GM12878 (cell line): ENCODE measurements around the gene DNAJC6. TPM values are rescaled to one million over a fixed set of nuclear protein-coding genes. Genes with fewer than 3 reads are reported as not detected.

ENCODE experiments used
- ATAC-seq: fragments of 200-7000 bp; cut with Tn5 transposase; 3 replicates; pipeline ENCODE4 v1.9.1; 2020; ENCODE audit warnings: mild to moderate bottlenecking, moderate library complexity
- BruUV-seq: library from RNA; stranded (reverse); fragments of 400-500 nt; replicated peaks from 2 replicates; lab custom pipeline; 2021; lab: Mats Ljungman, UMichigan
- CTCF ChIA-PET: fragments of 300-600 bp; sonication (Branson Sonifier 250); formaldehyde crosslinking; extraction: SDS; loops from one replicate; lab custom pipeline; 2021; ENCODE audit warnings: inconsistent platforms; lab: Yijun Ruan, JAX
- POLR2A ChIA-PET: fragments of 350-600 bp; formaldehyde crosslinking; extraction: SDS; loops from one replicate; lab custom pipeline; 2021; ENCODE audit warnings: inconsistent platforms; lab: Charles Lee
- RAD21 ChIA-PET: fragments of 300-600 bp; sonication (Branson Sonifier 250); formaldehyde crosslinking; loops from one replicate; lab custom pipeline; 2023; ENCODE audit warnings: antibody characterized with exemption; ENCODE audit not compliant: unreplicated experiment; lab: Charles Lee
- SMC1A ChIA-PET: fragments of 300-600 bp; sonication (Branson Sonifier 250); formaldehyde crosslinking; loops from one replicate; lab custom pipeline; 2023; ENCODE audit not compliant: unreplicated experiment, uncharacterized antibody; lab: Charles Lee
- DNase-seq: peaks from one replicate; pipeline ENCODE4 v3.0.0-alpha.2; 2011; ENCODE audit warnings: low read depth, low spot score
- FAIRE-seq: peaks from 3 replicates; lab custom pipeline; 2011; peaks lifted over from hg19 to GRCh38; lab: Jason Lieb, UNC
- H2AFZ ChIP-seq: 2 replicates; pipeline ENCODE4 v1.6.0; 2011; ENCODE audit warnings: low read depth, low read length, control low read depth; ENCODE audit not compliant: control insufficient read depth
- H3K27ac ChIP-seq: 2 replicates; pipeline ENCODE4 v1.5.1; 2011; ENCODE audit warnings: control low read depth; ENCODE audit not compliant: control insufficient read depth, insufficient read depth
- H3K27me3 ChIP-seq, 2 experiments: replicated peaks in 1 of 2; 2 replicates each; pipeline versions ENCODE4 v1.6.0 to v1.6.1; 2011; ENCODE audit warnings: low read length in 1 of 2; ENCODE audit not compliant: control insufficient read depth in 2 of 2, insufficient read depth in 2 of 2
- H3K36me3 ChIP-seq, 2 experiments: 2 replicates each; pipeline ENCODE4 v1.5.1; 2011; ENCODE audit warnings: low read length in 1 of 2; ENCODE audit not compliant: control insufficient read depth in 2 of 2, insufficient read depth in 2 of 2
- H3K4me1 ChIP-seq: 2 replicates; pipeline ENCODE4 v1.6.1; 2011; ENCODE audit warnings: mild to moderate bottlenecking, low read length, moderate library complexity, mixed read lengths; ENCODE audit not compliant: control insufficient read depth, insufficient read depth
- H3K4me2 ChIP-seq: 2 replicates; pipeline ENCODE4 v1.6.0; 2011; ENCODE audit warnings: control low read depth; ENCODE audit not compliant: control insufficient read depth, insufficient read depth
- H3K4me3 ChIP-seq: fragments of 200-600 bp; sonication (generic); 2 replicates; pipeline ENCODE4 v1.5.1; 2016
- H3K79me2 ChIP-seq: 2 replicates; pipeline ENCODE4 v1.6.0; 2011; ENCODE audit warnings: low read length; ENCODE audit not compliant: control insufficient read depth, insufficient read depth
- H3K9ac ChIP-seq: 2 replicates; pipeline ENCODE4 v1.8.0; 2011; ENCODE audit warnings: low read length, control low read depth, mixed read lengths; ENCODE audit not compliant: control insufficient read depth, insufficient read depth
- H3K9me3 ChIP-seq: replicated peaks from 3 replicates; pipeline ENCODE4 v1.5.1; 2011; ENCODE audit warnings: mild to moderate bottlenecking, low read length; ENCODE audit not compliant: control insufficient read depth, insufficient read depth
- H4K20me1 ChIP-seq: 2 replicates; pipeline ENCODE4 v1.6.0; 2011; ENCODE audit not compliant: control insufficient read depth, insufficient read depth
- E2F8 ChIP-seq: fragments of 450-650 bp; IDR thresholded peaks from 2 replicates; pipeline ENCODE4 v1.6.1; 2018; ENCODE audit warnings: mild to moderate bottlenecking, low read depth, moderate library complexity; ENCODE audit not compliant: partially characterized antibody
- IKZF2 ChIP-seq, 2 experiments: fragments of 450-650 bp; IDR thresholded peaks; 2 replicates each; pipeline ENCODE4 v1.6.1; 2017; ENCODE audit warnings: mild to moderate bottlenecking in 2 of 2, moderate library complexity in 2 of 2
- MEF2B ChIP-seq: fragments of 450-650 bp; IDR thresholded peaks from 2 replicates; pipeline ENCODE4 v1.6.1; 2018; ENCODE audit warnings: mild to moderate bottlenecking, moderate library complexity; ENCODE audit not compliant: partially characterized antibody, poor library complexity, severe bottlenecking
- PML ChIP-seq: IDR thresholded peaks from 2 replicates; pipeline ENCODE4 v1.6.1; 2012; ENCODE audit warnings: low read length, inconsistent platforms
- RAD51 ChIP-seq: fragments of 450-650 bp; IDR thresholded peaks from 2 replicates; pipeline ENCODE4 v1.6.1; 2016; ENCODE audit warnings: moderate library complexity, mild to moderate bottlenecking, inconsistent platforms
- RFX5 ChIP-seq: IDR thresholded peaks from 2 replicates; pipeline ENCODE4 v1.6.1; 2011; ENCODE audit warnings: low read depth, low read length, improper control_type of control experiment
- SMAD5 ChIP-seq: IDR thresholded peaks from 2 replicates; pipeline ENCODE4 v1.6.1; 2016; ENCODE audit warnings: antibody characterized with exemption, low read depth
- SRF ChIP-seq, 2 experiments: IDR thresholded peaks; 2 replicates each; pipeline ENCODE4 v1.6.1; 2011; ENCODE audit warnings: low read depth in 2 of 2, low read length in 2 of 2, mild to moderate bottlenecking in 1 of 2, moderate library complexity in 1 of 2
- WRNIP1 ChIP-seq: IDR thresholded peaks from 2 replicates; pipeline ENCODE4 v1.6.1; 2011; ENCODE audit warnings: low read depth, low read length, improper control_type of control experiment, borderline replicate concordance
- ZBTB11 ChIP-seq: fragments of 450-650 bp; formaldehyde crosslinking; IDR thresholded peaks from 2 replicates; pipeline ENCODE4 v1.5.0; 2022; ENCODE audit warnings: mild to moderate bottlenecking, missing genetic modification characterization
- WGBS: methylation state at CpG from one replicate; pipeline ENCODE4 v1.1.6; 2016; ENCODE audit warnings: low lambda C conversion rate; ENCODE audit not compliant: insufficient replicate concordance, insufficient coverage; ENCODE audit errors: missing lambda C conversion rate; 5-methylcytosine and 5-hydroxymethylcytosine counted together
- in situ Hi-C: fragments of 300-500 bp; cut with MboI; formaldehyde crosslinking; loops from 9 replicates; pipeline ENCODE4 v1.14.3; 2018; ENCODE audit warnings: mixed read lengths
- intact Hi-C: fragments of 100-400 bp; cut with micrococcal nuclease; formaldehyde crosslinking; loops from one replicate; pipeline ENCODE4 v1.14.2; 2022; ENCODE audit not compliant: unreplicated experiment
- polyA plus RNA-seq, 11 experiments: library from polyadenylated mRNA; depleted of rRNA in 4 of 11; unstranded in 6 of 11; stranded (reverse) in 5 of 11; fragments of >200 nt; fragmentation: Nextera tagmentation in 4 of 11; fragmentation: Illumina TruSeq in 1 of 11; extraction: Ambion mirVana in 4 of 11; extraction: Trizol in 1 of 11; gene quantifications; 1 replicate in 1 of 11; 2 replicates in 10 of 11; pipeline versions ENCODE4 v1.2.1 to v1.2.3, GENCODE V29; 2011 to 2016; ENCODE audit warnings: inconsistent platforms in 2 of 11, missing spikeins in 2 of 11, low read depth in 1 of 11
- total RNA-seq, 4 experiments: library from RNA; depleted of rRNA in 3 of 4; stranded (reverse); fragments of >200 nt in 3 of 4; fragmentation: Illumina TruSeq in 1 of 4; extraction: Trizol in 1 of 4; gene quantifications; 2 replicates each; pipeline versions ENCODE4 v1.2.1 to v1.2.3, GENCODE V29; 2013 to 2021

Gene DNAJC6
- total and polyA plus RNA-seq, 10 of the 15 experiments (the other 5 are each of a cell fraction or from before 2014, with no cell fraction given): 0.08 to 4.3 (median 2.7) TPM

- intact Hi-C loops: no loop called here
Measured at GRCh38 chr1:65332821-65333220, 23.5 kb downstream of the DNAJC6 start.

GRCh38 chr1:65334081-65334480, 24.7 kb downstream of the DNAJC6 start:
- Histone ChIP-seq H3K4me3 (no peak overlapping the region), H3K9me3 (no peaks in the 10 kb centered on the region), H3K4me1 (no peaks in the 10 kb centered on the region), H4K20me1 (no peaks in the 10 kb centered on the region), H2AFZ (no peak overlapping the region), H3K36me3 (no peaks in the 10 kb centered on the region), H3K4me2 (no peak overlapping the region), H3K9ac (no peak overlapping the region), H3K27me3 (peaks cover 0 to 2% of the 10 kb centered on the region in 2 experiments; a peak in 1 of 4 replicates), H3K79me2 (no peaks in the 10 kb centered on the region), H3K27ac (no peak overlapping the region)
- DNase-seq: no peak
- in situ Hi-C loops: no loop called here
- no peak for ATAC-seq
- TF ChIP-seq PML (no peak), SRF (IDR thresholded peaks at IDR 0.05; ENCODE audit: low read depth in 2 of 2, low read length in 2 of 2) (no peak), RAD51 (no peak), SMAD5 (no peak), E2F8 (no peak), RFX5 (no peak), IKZF2 (IDR thresholded peaks at IDR 0.05) (no peak), WRNIP1 (no peak), ZBTB11 (CRISPR knock-in tag) (no peak)
- ChIA-PET RAD21 (no interaction called here), POLR2A (no interaction called here), SMC1A (no interaction called here), CTCF (no interaction called here)
- intact Hi-C loops: no loop called here
- no TSS peak for BruUV-seq
- no peak for FAIRE-seq
- 56% methylated on average over 2 of the region's 2 CpGs for WGBS

More at GRCh38 chr1:65332821-65333220, 23.5 kb downstream of the DNAJC6 start:
- no peaks in the 10 kb centered on the region for H3K79me2 ChIP-seq
- H3K4me2 ChIP-seq: no peak overlapping the region
- CTCF ChIA-PET: no interaction called here
- BruUV-seq: no TSS peak
- no peaks in the 10 kb centered on the region for H3K9me3 ChIP-seq
- ATAC-seq: no peak
- H3K4me1 ChIP-seq: no peaks in the 10 kb centered on the region
- H3K27me3 ChIP-seq: peaks cover 0 to 2% of the 10 kb centered on the region in 2 experiments; a peak in 2 of 4 replicates
- H4K20me1 ChIP-seq: no peaks in the 10 kb centered on the region
- TF ChIP-seq MEF2B: no peak
- TF ChIP-seq, all 136 proteins: peak for 0
- Histone ChIP-seq H3K9ac (no peak overlapping the region), H2AFZ (no peak overlapping the region), H3K27ac (no peak overlapping the region), H3K4me3 (no peak overlapping the region), H3K36me3 (no peaks in the 10 kb centered on the region)
- FAIRE-seq (no peak), DNase-seq (no peak)
- SMC1A ChIA-PET: interaction anchor here (0.7 kb wide), 1 partner anchor 16 kb away, joined by 3 read pairs; no protein-coding TSS in a partner anchor
- in situ Hi-C loops: no loop called here
- RAD21 ChIA-PET: no interaction called here
- POLR2A ChIA-PET: no interaction called here
- 0% methylated on average over 1 of the region's 1 CpG for WGBS
